Heart right ventricle (tissue), 16 donors: Measurements from ENCODE around the gene CARS2. TPM values are rescaled to one million over a fixed set of nuclear protein-coding genes. Genes with fewer than 3 reads are reported as not detected.
"Not testable (repeated sequence)": the region's sequence is repeated elsewhere in the genome, so short reads cannot be mapped to it uniquely, and the experiment has no call there.

Experiments used
- ATAC-seq, 8 donors: fragments of 200-7000 bp; cut with Tn5 transposase; one replicate each; pipeline ENCODE4 v1.9.1; 2020; ENCODE audit warnings: mild to moderate bottlenecking in 8 of 8, moderate library complexity in 8 of 8, moderate number of reproducible peaks in 1 of 8
- DNase-seq, 2 donors: peaks; one replicate each; pipeline ENCODE4 v3.0.0-alpha.2; 2020
- H3K27ac ChIP-seq, 10 donors: fragments of 200-600 bp; sonication (generic) in 2 of 10; one replicate each; pipeline versions ENCODE4 v1.5.0 to v1.8.0; 2020 to 2022; ENCODE audit warnings: mild to moderate bottlenecking in 3 of 10
- H3K27me3 ChIP-seq, 7 donors: fragments of 200-600 bp; one replicate each; pipeline ENCODE4 v1.8.0; 2021 to 2022; ENCODE audit warnings: mild to moderate bottlenecking in 2 of 7
- H3K36me3 ChIP-seq, 9 donors: fragments of 200-600 bp; sonication (generic) in 1 of 9; one replicate each; pipeline versions ENCODE4 v1.5.0 to v1.8.0; 2020 to 2022; ENCODE audit warnings: mild to moderate bottlenecking in 2 of 9
- H3K4me1 ChIP-seq, 9 donors: fragments of 200-600 bp; sonication (generic) in 1 of 9; one replicate each; pipeline versions ENCODE4 v1.5.0 to v1.8.0; 2020 to 2022; ENCODE audit warnings: mild to moderate bottlenecking in 4 of 9
- H3K4me3 ChIP-seq, 10 donors: fragments of 200-600 bp; sonication (generic) in 2 of 10; one replicate each; pipeline versions ENCODE4 v1.5.0 to v1.8.0; 2020 to 2022; ENCODE audit warnings: mild to moderate bottlenecking in 7 of 10, moderate library complexity in 2 of 10
- H3K9me3 ChIP-seq, 11 donors: fragments of 200-600 bp in 10 of 11; sonication (generic) in 2 of 11; one replicate each; pipeline versions ENCODE4 v1.5.0 to v1.8.0; 2013 to 2022; ENCODE audit warnings: mild to moderate bottlenecking in 2 of 11, control low read depth in 1 of 11, moderate library complexity in 1 of 11
- WGBS, 2 donors: extraction: QIAGEN DNeasy Blood & Tissue Kit; methylation state at CpG; one replicate each; pipeline ENCODE4 v1.1.7; 2013; ENCODE audit warnings: inconsistent platforms in 1 of 2; 5-methylcytosine and 5-hydroxymethylcytosine counted together
- intact Hi-C, 10 donors: fragments of 100-400 bp; cut with DNase I; formaldehyde crosslinking; loops; one replicate each; pipeline versions ENCODE4 v1.11.1 to v1.14.2; 2022
- polyA plus RNA-seq, 2 donors: library from polyadenylated mRNA; stranded (reverse); fragments of 200-250 nt; gene quantifications; one replicate each; pipeline ENCODE4 v1.2.3, GENCODE V29; 2013
- total RNA-seq, 10 donors: library from RNA; stranded (reverse); fragmentation: NEBNext Ultra II Directional in 3 of 10; extraction: Animal tissue kit (Norgen Biotek cat#: 25700) in 3 of 10; gene quantifications; one replicate each; pipeline versions ENCODE4 v1.2.1 to v1.2.4, GENCODE V29; 2021 to 2023
- TF ChIP-seq, protein P1 (sequence below), 9 donors: fragments of 200-600 bp; sonication (generic) in 2 of 9; IDR thresholded peaks; one replicate each; pipeline versions ENCODE4 v1.5.0 to v1.8.0; 2021 to 2022; ENCODE audit warnings: antibody characterized with exemption in 9 of 9, mild to moderate bottlenecking in 5 of 9, moderate library complexity in 1 of 9
- donor health status: Arrhythmogenic right ventricular cardiomyopathy.
- donor health status: ischemic (EF 13 %, LVEDD 7.1; RV severe dilation, severe dysfunction).
- donor health status: healthy with polysubstance abuse.
- donor health status: DM: no; HTN: yes; CAD: no.
- donor health status: DM: no; HTN: no; CAD: no.
- donor health status: ischemic (EF 25% LVEDD 6.9; RV normal size, moderate dysfunction).
- donor health status: ischemic (EF 25% LVEDD 5.7; RV mildly dilated, moderate dysfunction).
- donor health status: healthy.
- donor health status: DM: yes; HTN: yes; CAD: no.
- donor health status: Ischemic cardiomyopathy.
- donor health status: ischemic (EF 35%, LVEDD 5.7; RV mildly dilated, moderate dysfunction).
- donor health status: nonischemic (EF 11% LVEDD 7.7; RV severe dilation, severe dysfunction).
- donor health status: DM: yes; HTN: yes; CAD: no.
- donor health status: PGD.
- donor health status: ischemic (EF 29% LVEDD 5.4; RV normal size, mild dysfunction).
- donor health status: nonischemic (EF 23%, LVEDD 6.1; RV moderate dilation, normal function).

The CARS2 gene
- total and polyA plus RNA-seq, 12 donors = 35.2 to 103 (median 44.0) TPM

DNA sequence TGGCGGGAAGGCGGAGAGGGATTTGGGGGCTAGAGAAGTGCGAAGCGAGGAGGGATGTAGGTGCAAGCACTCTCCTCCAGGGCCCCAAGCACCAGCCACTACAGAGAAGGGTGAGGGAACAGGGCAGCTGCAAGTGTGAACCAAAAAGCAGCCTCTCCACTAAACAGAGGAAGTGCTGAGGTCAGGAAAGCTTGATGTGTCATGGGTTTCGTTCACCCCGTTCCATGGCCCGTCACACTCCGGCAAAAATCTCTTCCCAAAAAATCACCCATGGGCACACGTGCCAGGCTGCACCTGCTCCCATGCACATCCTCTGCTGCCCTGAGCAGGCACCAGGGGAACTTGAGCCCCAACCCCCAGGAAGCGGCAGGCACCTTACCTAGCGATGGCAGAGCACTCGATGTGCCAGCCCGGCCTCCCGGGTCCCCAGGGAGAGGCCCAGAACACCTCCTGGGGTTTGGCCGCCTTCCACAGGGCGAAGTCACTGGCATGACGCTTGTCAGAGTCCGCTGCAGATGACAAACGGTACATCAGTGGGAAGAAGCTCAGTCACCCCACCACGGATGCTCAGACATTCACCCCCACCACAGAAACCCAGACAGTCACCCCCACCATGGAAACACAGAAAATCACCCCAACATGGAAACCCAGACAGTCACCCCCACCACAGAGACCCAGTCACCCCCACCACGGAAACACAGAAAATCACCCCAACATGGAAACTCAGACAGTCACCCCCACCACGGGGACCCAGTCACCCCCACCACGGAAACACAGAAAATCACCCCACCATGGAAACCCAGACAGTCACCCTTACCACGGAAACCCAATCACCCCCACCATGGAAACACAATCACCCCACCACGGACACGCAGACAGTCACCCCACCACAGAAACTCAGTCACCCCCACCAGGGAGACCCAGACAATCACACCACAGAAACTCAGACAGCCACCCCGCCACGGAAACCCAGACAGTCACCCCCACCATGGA is 29.0 kb downstream of the CARS2 start:
- H3K4me3 ChIP-seq = no peak overlapping the region
- H3K27ac ChIP-seq = peak overlapping the region in 1 of 10 donors; percentile 66
- peaks cover 0 to 13% (median 0%) of the 10 kb centered on the region in 9 donors for H3K4me1 ChIP-seq
- no peak for DNase-seq
- no peaks in the 10 kb centered on the region for H3K27me3 ChIP-seq
- H3K9me3 ChIP-seq = peaks cover 0 to 7% (median 0%) of the 10 kb centered on the region in 11 donors
- peaks cover 0 to 56% (median 27%) of the 10 kb centered on the region in 9 donors for H3K36me3 ChIP-seq
- WGBS, 2 donors = 92 to 94% methylated on average over 26 to 28 of the region's 28 CpGs
- TF ChIP-seq, protein P1, sequence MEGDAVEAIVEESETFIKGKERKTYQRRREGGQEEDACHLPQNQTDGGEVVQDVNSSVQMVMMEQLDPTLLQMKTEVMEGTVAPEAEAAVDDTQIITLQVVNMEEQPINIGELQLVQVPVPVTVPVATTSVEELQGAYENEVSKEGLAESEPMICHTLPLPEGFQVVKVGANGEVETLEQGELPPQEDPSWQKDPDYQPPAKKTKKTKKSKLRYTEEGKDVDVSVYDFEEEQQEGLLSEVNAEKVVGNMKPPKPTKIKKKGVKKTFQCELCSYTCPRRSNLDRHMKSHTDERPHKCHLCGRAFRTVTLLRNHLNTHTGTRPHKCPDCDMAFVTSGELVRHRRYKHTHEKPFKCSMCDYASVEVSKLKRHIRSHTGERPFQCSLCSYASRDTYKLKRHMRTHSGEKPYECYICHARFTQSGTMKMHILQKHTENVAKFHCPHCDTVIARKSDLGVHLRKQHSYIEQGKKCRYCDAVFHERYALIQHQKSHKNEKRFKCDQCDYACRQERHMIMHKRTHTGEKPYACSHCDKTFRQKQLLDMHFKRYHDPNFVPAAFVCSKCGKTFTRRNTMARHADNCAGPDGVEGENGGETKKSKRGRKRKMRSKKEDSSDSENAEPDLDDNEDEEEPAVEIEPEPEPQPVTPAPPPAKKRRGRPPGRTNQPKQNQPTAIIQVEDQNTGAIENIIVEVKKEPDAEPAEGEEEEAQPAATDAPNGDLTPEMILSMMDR (IDR thresholded peaks at IDR 0.05) = no peak
- intact Hi-C loops = no loop called here
- ATAC-seq = peak in 7 of 8 donors; percentile 30 to 79 (median 61)

DNA sequence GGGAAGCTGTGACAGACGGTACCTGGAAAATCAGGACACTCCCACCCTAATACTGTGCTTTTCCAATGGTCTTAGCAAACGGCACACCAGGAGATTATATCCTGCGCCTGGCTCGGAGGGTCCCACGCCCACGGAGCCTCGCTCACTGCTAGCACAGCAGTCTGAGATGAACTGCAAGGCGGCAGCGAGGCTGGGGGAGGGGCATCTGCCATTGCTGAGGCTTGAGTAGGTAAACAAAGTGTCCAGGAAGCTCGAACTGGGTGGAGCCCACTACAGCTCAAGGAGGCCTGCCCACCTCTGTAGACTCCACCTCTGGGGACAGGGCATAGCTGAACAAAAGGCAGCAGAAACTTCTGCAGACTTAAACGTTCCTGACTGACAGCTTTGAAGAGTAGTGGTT is 36.1 kb downstream of the CARS2 start:
- intact Hi-C loops, ATAC-seq, H3K27ac ChIP-seq, H3K27me3 ChIP-seq, H3K4me3 ChIP-seq, DNase-seq: not testable (repeated sequence)
- peaks cover 0 to 64% (median 27%) of the 10 kb centered on the region in 9 donors for H3K36me3 ChIP-seq
- peaks cover 0 to 19% (median 0%) of the 10 kb centered on the region in 9 donors for H3K4me1 ChIP-seq
- peaks cover 0 to 18% (median 0%) of the 10 kb centered on the region in 11 donors for H3K9me3 ChIP-seq
- 97 to 98% methylated on average over 11 of the region's 11 CpGs for WGBS, 2 donors

DNA sequence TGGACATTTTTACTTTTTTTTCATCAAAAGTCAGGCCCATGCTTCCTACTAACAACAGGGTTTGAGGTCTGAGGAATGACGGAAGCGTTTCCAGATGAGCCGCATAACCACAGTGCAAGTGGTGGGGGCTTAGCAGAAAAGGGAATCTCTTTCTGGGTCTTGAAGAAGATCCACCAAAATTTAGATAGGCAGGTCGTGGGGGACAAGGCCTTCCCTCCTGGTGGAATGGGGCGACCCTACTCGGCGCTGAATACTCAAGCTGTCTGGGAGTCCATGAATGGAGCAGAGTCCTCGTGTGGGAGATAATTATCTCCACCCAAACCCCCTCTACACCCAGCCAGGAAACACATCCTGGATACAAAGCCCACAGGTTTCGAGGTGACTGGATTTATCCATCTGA is 36.9 kb downstream of the CARS2 start:
- H3K27ac ChIP-seq = no peak overlapping the region
- H3K9me3 ChIP-seq = peaks cover 0 to 12% (median 0%) of the 10 kb centered on the region in 11 donors
- H3K4me3 ChIP-seq = no peak overlapping the region
- 91 to 92% methylated on average over 9 of the region's 9 CpGs for WGBS, 2 donors
- H3K4me1 ChIP-seq = peaks cover 0 to 20% (median 0%) of the 10 kb centered on the region in 9 donors
- H3K36me3 ChIP-seq = peaks cover 0 to 72% (median 26%) of the 10 kb centered on the region in 9 donors
- intact Hi-C loops = no loop called here
- DNase-seq (no peak), ATAC-seq (no peak)
- no peaks in the 10 kb centered on the region for H3K27me3 ChIP-seq
- TF ChIP-seq, protein P1 (IDR thresholded peaks at IDR 0.05) = no peak

- H3K9me3 ChIP-seq = peaks cover 0 to 9% (median 0%) of the 10 kb centered on the region in 11 donors
- intact Hi-C loops = no loop called here
- no peaks in the 10 kb centered on the region for H3K27me3 ChIP-seq
- H3K4me1 ChIP-seq = peaks cover 0 to 29% (median 0%) of the 10 kb centered on the region in 9 donors
- TF ChIP-seq, protein P1 (IDR thresholded peaks at IDR 0.05) = no peak
- peak overlapping the region in 2 of 10 donors; percentile 44 to 77 for H3K27ac ChIP-seq
- no peak overlapping the region for H3K4me3 ChIP-seq
- H3K36me3 ChIP-seq = peaks cover 0 to 96% (median 38%) of the 10 kb centered on the region in 9 donors
- WGBS, 2 donors = 88 to 89% methylated on average over 8 of the region's 8 CpGs
- DNase-seq = no peak
- no peak for ATAC-seq
Measured at GRCh38 chr13:110666255-110666533, 39.7 kb downstream of the CARS2 start.
